Motor neuron (in vitro differentiated cells): Measurements from ENCODE around the gene CRYGN. TPM values are rescaled to one million over a fixed set of nuclear protein-coding genes. Genes with fewer than 3 reads are reported as not detected.
A peak's percentile ranks its signal among the peaks of the same experiment; 100 is the strongest.

ENCODE experiments used
- ATAC-seq, 8 experiments: fragments of 200-7000 bp; cut with Tn5 transposase; replicated peaks in 6 of 8; 2 replicates each; pipeline ENCODE4 v1.8.0; 2021; ENCODE audit warnings: mild to moderate bottlenecking in 8 of 8, moderate library complexity in 8 of 8
- H3K27ac ChIP-seq, 2 donors: fragments of 250-450 bp; sonication (Bioruptor Pico); 2 replicates each; pipeline ENCODE4 v1.9.0; 2021; ENCODE audit warnings: antibody characterized with exemption in 2 of 2, mild to moderate bottlenecking in 2 of 2, moderate library complexity in 1 of 2
- H3K4me1 ChIP-seq, 2 donors: fragments of 250-450 bp; sonication (Bioruptor Pico); replicated peaks in 1 of 2; 2 replicates each; pipeline ENCODE4 v1.6.1; 2021; ENCODE audit warnings: antibody characterized with exemption in 2 of 2, mild to moderate bottlenecking in 2 of 2, moderate library complexity in 1 of 2
- H3K4me3 ChIP-seq, 5 donors: fragments of 250-450 bp; sonication (Bioruptor Pico); 2 replicates each; pipeline ENCODE4 v1.9.0; 2021; ENCODE audit warnings: antibody characterized with exemption in 5 of 5, mild to moderate bottlenecking in 5 of 5, moderate library complexity in 4 of 5
- WGBS, 10 experiments: fragments of 450-650 bp; shearing (Covaris generic); methylation state at CpG; one replicate each; pipeline ENCODE4 v1.0.0; 2022; 5-methylcytosine and 5-hydroxymethylcytosine counted together
- in situ Hi-C, 9 experiments: fragments of 400-800 bp; cut with MboI; loops; one replicate each; pipeline ENCODE4 v1.15.0; 2021; ENCODE audit warnings: low sequenced_read_pairs in 9 of 9, low pct_unique_long_range_greater_than_20kb in 2 of 9; ENCODE audit not compliant: unreplicated experiment in 9 of 9
- total RNA-seq, 8 experiments: library from RNA; unstranded; fragments of 300-600 nt; gene quantifications; 2 replicates each; pipeline versions ENCODE4 v1.2.3 to v1.2.4, GENCODE V29; 2022

Gene CRYGN
- total RNA-seq, 8 experiments from 2014 or later, result 0.11 to 1.3 (median 0.29) TPM; not detected in 1

DNA sequence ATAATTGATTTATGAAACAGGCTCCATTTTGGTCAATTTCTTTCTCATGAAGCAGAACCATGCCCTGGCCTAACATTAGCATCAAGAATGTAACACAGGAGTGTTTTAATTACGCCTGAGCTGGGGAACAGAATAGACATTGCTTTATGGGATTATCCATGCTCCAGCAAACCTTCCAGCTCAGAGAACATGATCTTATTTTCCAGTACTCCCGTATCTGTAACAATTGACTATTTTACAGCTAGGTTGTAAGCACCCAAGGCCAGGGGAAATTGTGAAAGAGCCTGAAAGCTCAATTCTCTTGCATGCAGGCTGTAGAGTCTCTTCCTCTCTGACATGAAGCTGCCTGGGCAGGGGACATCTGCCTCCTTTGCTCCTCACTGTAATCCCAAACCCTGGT lies 30.8 kb upstream of the CRYGN start:
- in situ Hi-C loops, result no loop called here
- Histone ChIP-seq H3K27ac (peak overlapping the region in 1 of 2 donors; percentile 36), H3K4me1 (peaks cover 6 to 31% of the 10 kb centered on the region in 2 donors), H3K4me3 (no peak overlapping the region)
- 0 to 100% (median 36%) methylated on average over 1 to 2 of the region's 2 CpGs; no CpG with 5 or more reads in 2 of the 10 experiments for WGBS, 10 experiments
- ATAC-seq, result peak in 4 of 8 experiments; percentile 21 to 89 (median 79)

- Histone ChIP-seq H3K27ac (no peak overlapping the region), H3K4me1 (peaks cover 6 to 31% of the 10 kb centered on the region in 2 donors), H3K4me3 (no peak overlapping the region)
- in situ Hi-C loops, result no loop called here
- ATAC-seq, result peak in 1 of 8 experiments; percentile 61
- WGBS, 10 experiments, result 37 to 100% (median 92%) methylated on average over 1 to 5 of the region's 5 CpGs; no CpG with 5 or more reads in 4 of the 10 experiments
These were observed 29.3 kb upstream of the CRYGN start for GRCh38 chr7:151469281-151469680.

GRCh38 chr7:151468217-151469018 lies 28.5 kb upstream of the CRYGN start:
- no peak overlapping the region for H3K4me3 ChIP-seq
- no peak for ATAC-seq
- peaks cover 6 to 31% of the 10 kb centered on the region in 2 donors for H3K4me1 ChIP-seq
- in situ Hi-C loops, result no loop called here
- WGBS, 10 experiments, result 86 to 100% (median 96%) methylated on average over 1 to 16 of the region's 19 CpGs
- no peak overlapping the region for H3K27ac ChIP-seq

DNA sequence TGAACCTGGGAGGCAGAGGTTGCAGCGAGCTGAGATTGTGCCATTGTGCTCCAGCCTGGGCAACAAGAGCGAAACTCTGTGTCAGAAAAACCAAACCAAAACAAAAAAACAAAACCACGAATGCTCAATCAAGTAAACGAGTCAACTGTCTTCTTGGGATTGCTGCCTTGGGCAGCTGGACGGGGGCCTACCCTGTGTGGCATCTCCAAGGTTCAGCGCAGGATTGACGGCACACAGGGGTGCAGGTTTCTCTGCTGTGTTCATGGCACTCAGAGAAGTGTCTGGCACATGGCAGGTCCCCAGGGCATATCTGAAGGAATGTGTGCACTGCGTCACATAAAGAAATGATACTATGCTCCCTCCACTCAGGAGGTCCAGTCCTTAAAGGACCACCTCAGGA lies 25.2 kb upstream of the CRYGN start:
- H3K4me1 ChIP-seq, result peaks cover 7 to 13% of the 10 kb centered on the region in 2 donors
- H3K4me3 ChIP-seq, result no peak overlapping the region
- H3K27ac ChIP-seq, result no peak overlapping the region
- no peak for ATAC-seq
- in situ Hi-C loops, result no loop called here
- 76 to 96% (median 93%) methylated on average over 1 to 8 of the region's 8 CpGs; no CpG with 5 or more reads in 5 of the 10 experiments for WGBS, 10 experiments

DNA sequence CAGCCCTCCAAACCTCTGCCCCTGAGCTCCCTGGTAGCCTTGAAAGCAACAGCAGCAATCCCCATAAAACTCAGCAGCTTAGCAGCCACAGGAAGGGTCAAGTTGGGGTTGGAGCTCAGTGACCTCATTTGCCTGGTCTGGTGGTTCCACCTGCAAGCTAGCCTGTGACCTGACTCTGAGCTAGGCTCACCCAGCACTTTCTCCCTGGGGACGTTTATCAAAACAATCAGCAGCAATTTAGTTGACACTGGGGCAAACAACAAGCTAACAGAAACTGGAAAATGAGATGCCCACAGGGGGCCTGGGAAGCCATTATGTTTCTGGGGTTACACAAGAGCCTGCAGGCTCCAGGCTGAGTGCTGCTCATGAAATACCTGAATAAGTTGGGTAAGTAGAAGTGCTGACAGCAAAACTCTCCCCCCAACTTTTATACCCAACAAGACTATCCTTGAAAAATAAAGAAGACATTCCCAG lies 22.4 kb upstream of the CRYGN start:
- no peak overlapping the region for H3K4me3 ChIP-seq
- no peak for ATAC-seq
- peaks cover 19 to 21% of the 10 kb centered on the region in 2 donors for H3K4me1 ChIP-seq
- in situ Hi-C loops, result no loop called here
- 60% methylated on average over 1 of the region's 1 CpG; no CpG with 5 or more reads in 9 of the 10 experiments for WGBS, 10 experiments
- no peak overlapping the region for H3K27ac ChIP-seq

DNA sequence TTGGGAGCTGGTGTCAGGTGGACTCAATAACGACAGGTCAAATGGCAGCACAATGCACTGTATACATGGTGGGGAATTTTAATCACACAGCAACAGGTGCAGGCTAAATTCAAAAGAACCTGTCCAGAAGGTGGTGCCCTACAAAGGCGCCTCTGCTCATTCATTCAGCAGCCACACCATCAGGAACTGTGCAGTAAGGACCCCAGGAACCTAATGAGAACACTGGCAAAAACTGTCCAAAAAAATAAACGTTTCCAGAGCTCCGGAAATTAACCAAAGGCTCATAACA lies 21.9 kb upstream of the CRYGN start:
- Histone ChIP-seq H3K27ac (no peak overlapping the region), H3K4me1 (peaks cover 22 to 23% of the 10 kb centered on the region in 2 donors), H3K4me3 (no peak overlapping the region)
- no peak for ATAC-seq
- in situ Hi-C loops, result no loop called here
- 39 to 95% (median 71%) methylated on average over 2 to 4 of the region's 4 CpGs; no CpG with 5 or more reads in 4 of the 10 experiments for WGBS, 10 experiments

- Histone ChIP-seq H3K4me3 (no peak overlapping the region), H3K27ac (no peak overlapping the region), H3K4me1 (peaks cover 27 to 28% of the 10 kb centered on the region in 2 donors)
- no peak for ATAC-seq
- 0 to 100% (median 80%) methylated on average over 1 to 6 of the region's 6 CpGs; no CpG with 5 or more reads in 3 of the 10 experiments for WGBS, 10 experiments
- in situ Hi-C loops, result no loop called here
These were observed 21.4 kb upstream of the CRYGN start for GRCh38 chr7:151461096-151461941.

DNA sequence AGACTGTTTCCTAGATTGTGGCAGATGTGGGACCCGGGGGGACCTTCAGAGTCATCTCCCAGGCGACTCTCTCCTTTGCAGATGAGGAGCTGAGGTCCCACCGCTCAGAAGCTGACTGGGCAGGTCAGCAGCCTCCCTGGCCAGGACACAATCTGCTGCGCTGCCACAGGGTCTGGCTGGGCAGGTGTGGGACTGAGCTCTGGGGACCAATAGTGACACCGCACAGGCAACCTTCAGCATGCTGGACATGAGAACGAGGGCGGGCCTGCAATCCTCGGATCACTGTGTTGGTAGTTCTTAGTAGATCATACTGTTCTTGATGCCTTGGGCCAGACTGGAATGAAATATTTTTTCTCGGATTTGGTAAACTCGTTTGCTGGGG lies 20.5 kb upstream of the CRYGN start:
- peak; percentile 9 to 45 (median 34) for ATAC-seq
- in situ Hi-C loops, result no loop called here
- H3K27ac ChIP-seq, result peak overlapping the region; percentile 24 to 65
- WGBS, 10 experiments, result 8 to 100% (median 60%) methylated on average over 1 to 6 of the region's 10 CpGs; no CpG with 5 or more reads in 4 of the 10 experiments
- H3K4me3 ChIP-seq, result no peak overlapping the region
- H3K4me1 ChIP-seq, result peaks cover 27 to 28% of the 10 kb centered on the region in 2 donors

DNA sequence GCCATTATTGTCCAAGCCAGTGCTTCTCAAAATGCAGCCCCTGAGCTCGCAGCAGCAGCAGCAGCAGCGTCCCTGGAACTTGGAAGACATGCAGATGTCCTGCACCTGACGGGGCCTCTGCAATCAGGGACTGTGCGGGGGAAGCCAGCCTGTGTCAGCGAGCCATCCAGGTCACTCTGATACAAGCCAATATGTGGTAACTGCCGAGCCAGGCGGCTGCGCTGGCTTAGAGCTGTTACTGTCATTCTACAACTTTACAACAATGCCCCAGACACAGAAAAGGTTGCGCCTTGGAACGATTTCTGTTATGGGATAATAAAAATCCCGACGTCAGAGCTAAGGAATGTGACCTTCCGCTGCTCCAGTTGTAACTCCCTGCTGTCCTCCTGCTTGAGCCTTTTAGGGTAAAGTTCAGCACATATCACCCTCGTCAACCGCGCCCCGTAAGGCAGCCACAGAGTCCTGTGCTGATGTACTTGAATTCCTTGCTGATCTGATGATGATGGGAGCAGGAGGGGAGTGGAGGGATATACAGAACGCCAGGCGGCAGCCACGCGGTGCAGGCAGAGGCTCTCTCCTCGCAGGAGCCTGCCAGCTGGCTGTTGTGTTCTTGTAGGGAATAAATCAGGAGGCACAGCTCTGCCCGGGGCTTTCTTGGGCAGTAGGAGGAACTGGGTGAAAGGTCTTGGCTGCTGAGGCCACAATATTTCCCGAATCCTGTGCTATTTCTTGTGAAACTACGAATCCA lies 20.0 kb upstream of the CRYGN start:
- peak; percentile 88 to 94 (median 90) for ATAC-seq
- in situ Hi-C loops, result no loop called here
- WGBS, 10 experiments, result 0 to 20% (median 7%) methylated on average over 1 to 15 of the region's 25 CpGs; no CpG with 5 or more reads in 3 of the 10 experiments
- Histone ChIP-seq H3K27ac (peak overlapping the region; percentile 24 to 65), H3K4me3 (peak overlapping the region; percentile 1 to 26 (median 4)), H3K4me1 (peaks cover 27 to 28% of the 10 kb centered on the region in 2 donors)

DNA sequence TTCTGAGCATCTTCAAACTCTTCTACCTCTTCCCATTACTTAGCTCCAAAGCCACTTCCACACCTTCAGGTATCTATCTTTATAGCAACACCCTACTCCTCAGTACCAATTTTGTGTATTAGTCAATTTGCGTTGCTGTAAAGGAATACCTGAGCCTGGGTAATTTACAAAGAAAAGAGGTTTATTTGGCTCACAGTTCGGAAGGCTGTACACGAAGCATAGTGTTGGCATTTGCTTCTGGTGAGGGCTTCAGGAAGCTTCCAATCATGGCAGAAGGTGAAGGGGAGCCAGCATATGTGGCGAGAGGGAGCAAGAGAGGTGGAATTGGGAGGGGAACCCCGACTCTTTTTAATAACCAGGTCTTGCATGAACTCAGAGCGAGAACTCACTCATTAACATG lies 17.6 kb upstream of the CRYGN start:
- in situ Hi-C loops, result no loop called here
- Histone ChIP-seq H3K4me3 (no peak overlapping the region), H3K4me1 (peaks cover 27 to 28% of the 10 kb centered on the region in 2 donors), H3K27ac (no peak overlapping the region)
- ATAC-seq, result no peak
- 68 to 100% (median 90%) methylated on average over 1 to 5 of the region's 6 CpGs; no CpG with 5 or more reads in 1 of the 10 experiments for WGBS, 10 experiments

DNA sequence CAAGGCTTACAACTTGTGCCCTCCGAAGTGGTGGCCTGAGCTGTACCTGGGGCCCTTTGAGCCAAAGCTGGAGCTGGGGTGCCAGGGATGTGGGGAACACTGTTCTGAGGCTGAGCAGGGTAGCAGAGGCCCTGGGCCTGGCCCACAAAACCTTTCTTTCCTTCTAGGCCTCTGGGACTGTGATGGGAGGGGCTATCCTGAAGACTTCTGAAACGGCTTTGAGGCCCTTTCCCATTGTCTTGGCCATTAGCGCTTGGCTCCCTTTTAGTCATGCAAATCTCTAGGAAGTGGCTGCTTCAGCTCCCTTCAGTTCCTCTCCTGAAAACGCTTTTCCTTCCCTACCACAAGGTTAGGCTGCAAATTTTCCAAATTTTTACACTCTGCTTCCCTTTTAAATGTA lies 16.8 kb upstream of the CRYGN start:
- in situ Hi-C loops, result no loop called here
- Histone ChIP-seq H3K4me1 (peaks cover 27 to 28% of the 10 kb centered on the region in 2 donors), H3K4me3 (no peak overlapping the region), H3K27ac (no peak overlapping the region)
- WGBS, 10 experiments, result 20 to 60% (median 40%) methylated on average over 1 to 4 of the region's 4 CpGs; no CpG with 5 or more reads in 1 of the 10 experiments
- no peak for ATAC-seq

GRCh38 chr7:151456276-151456675 lies 16.3 kb upstream of the CRYGN start:
- Histone ChIP-seq H3K4me1 (peaks cover 27 to 28% of the 10 kb centered on the region in 2 donors), H3K27ac (no peak overlapping the region), H3K4me3 (no peak overlapping the region)
- ATAC-seq, result no peak
- WGBS, 10 experiments, result 60 to 100% (median 85%) methylated on average over 1 to 4 of the region's 5 CpGs; no CpG with 5 or more reads in 6 of the 10 experiments
- in situ Hi-C loops, result no loop called here
